WTC11 (cell line): ENCODE data around the gene ZNF593OS.

Source experiments
- CREM ChIP-seq: sonication (generic); formaldehyde crosslinking; IDR thresholded peaks from 2 replicates; pipeline ENCODE4 v1.8.1; 2022; ENCODE audit warnings: mild to moderate bottlenecking, missing genetic modification reagents, moderate library complexity
- FOXP1 ChIP-seq: sonication (generic); formaldehyde crosslinking; IDR thresholded peaks from 2 replicates; pipeline ENCODE4 v1.8.0; 2022; ENCODE audit warnings: missing genetic modification reagents, mild to moderate bottlenecking, moderate library complexity, borderline replicate concordance
- FOXP4 ChIP-seq: sonication (generic); formaldehyde crosslinking; IDR thresholded peaks from 2 replicates; pipeline ENCODE4 v1.8.0; 2022; ENCODE audit warnings: mild to moderate bottlenecking, missing genetic modification reagents
- GABPB1 ChIP-seq: sonication (generic); formaldehyde crosslinking; IDR thresholded peaks from 2 replicates; pipeline ENCODE4 v1.8.1; 2023; ENCODE audit warnings: mild to moderate bottlenecking, missing genetic modification reagents
- HMGXB4 ChIP-seq: sonication (generic); formaldehyde crosslinking; IDR thresholded peaks from 2 replicates; pipeline ENCODE4 v1.8.1; 2023; ENCODE audit warnings: mild to moderate bottlenecking, moderate library complexity, missing genetic modification reagents
- JAZF1 ChIP-seq: fragments of 250-450 bp; sonication (Bioruptor Pico); IDR thresholded peaks from 2 replicates; pipeline ENCODE4 v1.9.0; 2021; ENCODE audit warnings: moderate library complexity, mild to moderate bottlenecking, inconsistent platforms
- SMAD4 ChIP-seq: sonication (generic); formaldehyde crosslinking; IDR thresholded peaks from 2 replicates; pipeline ENCODE4 v1.8.0; 2022; ENCODE audit warnings: mild to moderate bottlenecking, missing genetic modification reagents
- TEAD1 ChIP-seq: sonication (generic); formaldehyde crosslinking; IDR thresholded peaks from 2 replicates; pipeline ENCODE4 v1.8.0; 2022; ENCODE audit warnings: mild to moderate bottlenecking, missing genetic modification reagents
- TEAD4 ChIP-seq: sonication (generic); formaldehyde crosslinking; IDR thresholded peaks from 2 replicates; pipeline ENCODE4 v1.8.0; 2022; ENCODE audit warnings: mild to moderate bottlenecking, missing genetic modification reagents
- ZBTB43 ChIP-seq: sonication (generic); formaldehyde crosslinking; IDR thresholded peaks from 2 replicates; pipeline ENCODE4 v1.8.1; 2023; ENCODE audit warnings: mild to moderate bottlenecking, missing genetic modification reagents
- TF ChIP-seq, protein P1 (sequence below): fragments of 200-600 bp; IDR thresholded peaks from 2 replicates; pipeline ENCODE4 v1.8.0; 2022; ENCODE audit warnings: antibody characterized with exemption
- TF ChIP-seq, protein P2 (sequence below): sonication (generic); formaldehyde crosslinking; IDR thresholded peaks from 2 replicates; pipeline ENCODE4 v1.8.1; 2022; ENCODE audit warnings: low read depth, mild to moderate bottlenecking, moderate library complexity, missing genetic modification reagents, borderline replicate concordance
- TF ChIP-seq, protein P3 (sequence below): sonication (generic); formaldehyde crosslinking; IDR thresholded peaks from 2 replicates; pipeline ENCODE4 v1.8.0; 2022; ENCODE audit warnings: mild to moderate bottlenecking, missing genetic modification reagents
- TF ChIP-seq, protein P4 (sequence below): sonication (generic); formaldehyde crosslinking; IDR thresholded peaks from 2 replicates; pipeline ENCODE4 v1.8.0; 2022; ENCODE audit warnings: mild to moderate bottlenecking, missing genetic modification reagents

- TF ChIP-seq CREM (CRISPR knock-in tag) (no peak), TEAD4 (CRISPR knock-in tag) (no peak), SMAD4 (no peak), FOXP1 (CRISPR knock-in tag) (no peak), TEAD1 (CRISPR knock-in tag) (no peak), HMGXB4 (CRISPR knock-in tag) (no peak), JAZF1 (CRISPR knock-in tag) (no peak), FOXP4 (CRISPR knock-in tag) (no peak), GABPB1 (CRISPR knock-in tag) (no peak), ZBTB43 (CRISPR knock-in tag) (no peak)
- TF ChIP-seq, protein P1, sequence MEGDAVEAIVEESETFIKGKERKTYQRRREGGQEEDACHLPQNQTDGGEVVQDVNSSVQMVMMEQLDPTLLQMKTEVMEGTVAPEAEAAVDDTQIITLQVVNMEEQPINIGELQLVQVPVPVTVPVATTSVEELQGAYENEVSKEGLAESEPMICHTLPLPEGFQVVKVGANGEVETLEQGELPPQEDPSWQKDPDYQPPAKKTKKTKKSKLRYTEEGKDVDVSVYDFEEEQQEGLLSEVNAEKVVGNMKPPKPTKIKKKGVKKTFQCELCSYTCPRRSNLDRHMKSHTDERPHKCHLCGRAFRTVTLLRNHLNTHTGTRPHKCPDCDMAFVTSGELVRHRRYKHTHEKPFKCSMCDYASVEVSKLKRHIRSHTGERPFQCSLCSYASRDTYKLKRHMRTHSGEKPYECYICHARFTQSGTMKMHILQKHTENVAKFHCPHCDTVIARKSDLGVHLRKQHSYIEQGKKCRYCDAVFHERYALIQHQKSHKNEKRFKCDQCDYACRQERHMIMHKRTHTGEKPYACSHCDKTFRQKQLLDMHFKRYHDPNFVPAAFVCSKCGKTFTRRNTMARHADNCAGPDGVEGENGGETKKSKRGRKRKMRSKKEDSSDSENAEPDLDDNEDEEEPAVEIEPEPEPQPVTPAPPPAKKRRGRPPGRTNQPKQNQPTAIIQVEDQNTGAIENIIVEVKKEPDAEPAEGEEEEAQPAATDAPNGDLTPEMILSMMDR = no peak
- TF ChIP-seq, protein P2, sequence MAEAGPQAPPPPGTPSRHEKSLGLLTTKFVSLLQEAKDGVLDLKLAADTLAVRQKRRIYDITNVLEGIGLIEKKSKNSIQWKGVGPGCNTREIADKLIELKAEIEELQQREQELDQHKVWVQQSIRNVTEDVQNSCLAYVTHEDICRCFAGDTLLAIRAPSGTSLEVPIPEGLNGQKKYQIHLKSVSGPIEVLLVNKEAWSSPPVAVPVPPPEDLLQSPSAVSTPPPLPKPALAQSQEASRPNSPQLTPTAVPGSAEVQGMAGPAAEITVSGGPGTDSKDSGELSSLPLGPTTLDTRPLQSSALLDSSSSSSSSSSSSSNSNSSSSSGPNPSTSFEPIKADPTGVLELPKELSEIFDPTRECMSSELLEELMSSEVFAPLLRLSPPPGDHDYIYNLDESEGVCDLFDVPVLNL (CRISPR knock-in tag) = no peak
- TF ChIP-seq, protein P3, sequence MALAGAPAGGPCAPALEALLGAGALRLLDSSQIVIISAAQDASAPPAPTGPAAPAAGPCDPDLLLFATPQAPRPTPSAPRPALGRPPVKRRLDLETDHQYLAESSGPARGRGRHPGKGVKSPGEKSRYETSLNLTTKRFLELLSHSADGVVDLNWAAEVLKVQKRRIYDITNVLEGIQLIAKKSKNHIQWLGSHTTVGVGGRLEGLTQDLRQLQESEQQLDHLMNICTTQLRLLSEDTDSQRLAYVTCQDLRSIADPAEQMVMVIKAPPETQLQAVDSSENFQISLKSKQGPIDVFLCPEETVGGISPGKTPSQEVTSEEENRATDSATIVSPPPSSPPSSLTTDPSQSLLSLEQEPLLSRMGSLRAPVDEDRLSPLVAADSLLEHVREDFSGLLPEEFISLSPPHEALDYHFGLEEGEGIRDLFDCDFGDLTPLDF = no peak
- TF ChIP-seq, protein P4, sequence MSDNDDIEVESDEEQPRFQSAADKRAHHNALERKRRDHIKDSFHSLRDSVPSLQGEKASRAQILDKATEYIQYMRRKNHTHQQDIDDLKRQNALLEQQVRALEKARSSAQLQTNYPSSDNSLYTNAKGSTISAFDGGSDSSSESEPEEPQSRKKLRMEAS (CRISPR knock-in tag) = no peak
These were observed 2.5 kb downstream of the ZNF593OS start for GRCh38 chr1:26169198-26169554.
